Measurements from ENCODE around the gene PNMA1. TPM values are rescaled to one million over a fixed set of nuclear protein-coding genes. Genes with fewer than 3 reads are reported as not detected.

PNMA1 gene
- total and polyA plus RNA-seq, 9 of the 15 experiments (the other 6 are each of a cell fraction or from before 2014, with no cell fraction given) = 1.7 to 26.4 (median 8.7) TPM

DNA sequence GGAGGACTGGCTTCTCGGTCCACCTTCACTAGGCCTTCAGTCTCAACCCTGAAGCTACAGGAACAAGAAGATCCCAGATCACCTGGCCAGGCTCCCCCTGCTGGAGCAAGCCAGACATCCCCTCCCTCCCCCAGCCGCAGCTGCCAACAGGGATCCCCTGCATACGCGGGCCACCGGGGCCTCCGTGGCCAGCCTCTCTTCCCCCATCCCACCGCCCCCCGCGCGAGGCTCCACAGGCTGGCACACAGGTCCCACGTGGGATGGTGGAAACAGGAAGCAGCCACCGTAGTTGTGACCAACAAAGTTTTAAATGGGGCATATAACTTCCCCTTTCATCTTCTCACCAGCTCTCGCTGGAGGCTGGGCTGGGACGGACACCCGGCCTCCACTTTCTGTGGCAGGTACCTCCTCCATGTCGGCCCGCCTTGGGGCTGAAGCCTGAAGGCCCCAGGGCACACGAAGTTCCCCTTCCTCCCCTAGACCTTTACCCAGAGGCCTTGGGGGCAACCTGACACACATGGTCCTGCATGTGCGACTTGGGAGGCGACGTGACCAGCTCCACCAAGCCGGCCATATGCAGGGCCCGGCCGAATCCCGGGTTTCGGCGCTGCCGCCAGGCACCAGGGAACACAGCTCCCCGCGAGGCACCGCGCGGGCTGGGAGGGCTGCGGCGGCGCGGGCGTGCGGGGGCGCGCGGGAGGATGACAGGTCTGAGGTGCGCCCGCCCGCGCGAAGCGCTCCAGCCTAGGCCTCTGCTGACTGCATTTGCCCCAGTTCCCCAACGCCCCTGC is 44.4 kb upstream of the PNMA1 start (continued):
- TF ChIP-seq ZBTB7A (IDR thresholded peaks at IDR 0.05; ENCODE audit: borderline replicate concordance, control insufficient read depth, low read depth, low read length) = peak; percentile 56; the same call in 1 of the 2 replicates
- TF ChIP-seq, protein P1, sequence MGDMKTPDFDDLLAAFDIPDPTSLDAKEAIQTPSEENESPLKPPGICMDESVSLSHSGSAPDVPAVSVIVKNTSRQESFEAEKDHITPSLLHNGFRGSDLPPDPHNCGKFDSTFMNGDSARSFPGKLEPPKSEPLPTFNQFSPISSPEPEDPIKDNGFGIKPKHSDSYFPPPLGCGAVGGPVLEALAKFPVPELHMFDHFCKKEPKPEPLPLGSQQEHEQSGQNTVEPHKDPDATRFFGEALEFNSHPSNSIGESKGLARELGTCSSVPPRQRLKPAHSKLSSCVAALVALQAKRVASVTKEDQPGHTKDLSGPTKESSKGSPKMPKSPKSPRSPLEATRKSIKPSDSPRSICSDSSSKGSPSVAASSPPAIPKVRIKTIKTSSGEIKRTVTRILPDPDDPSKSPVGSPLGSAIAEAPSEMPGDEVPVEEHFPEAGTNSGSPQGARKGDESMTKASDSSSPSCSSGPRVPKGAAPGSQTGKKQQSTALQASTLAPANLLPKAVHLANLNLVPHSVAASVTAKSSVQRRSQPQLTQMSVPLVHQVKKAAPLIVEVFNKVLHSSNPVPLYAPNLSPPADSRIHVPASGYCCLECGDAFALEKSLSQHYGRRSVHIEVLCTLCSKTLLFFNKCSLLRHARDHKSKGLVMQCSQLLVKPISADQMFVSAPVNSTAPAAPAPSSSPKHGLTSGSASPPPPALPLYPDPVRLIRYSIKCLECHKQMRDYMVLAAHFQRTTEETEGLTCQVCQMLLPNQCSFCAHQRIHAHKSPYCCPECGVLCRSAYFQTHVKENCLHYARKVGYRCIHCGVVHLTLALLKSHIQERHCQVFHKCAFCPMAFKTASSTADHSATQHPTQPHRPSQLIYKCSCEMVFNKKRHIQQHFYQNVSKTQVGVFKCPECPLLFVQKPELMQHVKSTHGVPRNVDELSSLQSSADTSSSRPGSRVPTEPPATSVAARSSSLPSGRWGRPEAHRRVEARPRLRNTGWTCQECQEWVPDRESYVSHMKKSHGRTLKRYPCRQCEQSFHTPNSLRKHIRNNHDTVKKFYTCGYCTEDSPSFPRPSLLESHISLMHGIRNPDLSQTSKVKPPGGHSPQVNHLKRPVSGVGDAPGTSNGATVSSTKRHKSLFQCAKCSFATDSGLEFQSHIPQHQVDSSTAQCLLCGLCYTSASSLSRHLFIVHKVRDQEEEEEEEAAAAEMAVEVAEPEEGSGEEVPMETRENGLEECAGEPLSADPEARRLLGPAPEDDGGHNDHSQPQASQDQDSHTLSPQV (IDR thresholded peaks at IDR 0.05) = peak; percentile 91
- no peak for TF ChIP-seq HMGN3 (IDR thresholded peaks at IDR 0.05; ENCODE audit: borderline replicate concordance, extremely low read depth, insufficient read length, low read depth, low read length)
- TF ChIP-seq, protein P2, sequence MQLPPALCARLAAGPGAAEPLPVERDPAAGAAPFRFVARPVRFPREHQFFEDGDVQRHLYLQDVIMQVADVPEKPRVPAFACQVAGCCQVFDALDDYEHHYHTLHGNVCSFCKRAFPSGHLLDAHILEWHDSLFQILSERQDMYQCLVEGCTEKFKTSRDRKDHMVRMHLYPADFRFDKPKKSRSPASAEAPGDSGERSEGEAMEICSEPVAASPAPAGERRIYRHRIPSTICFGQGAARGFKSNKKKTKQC (CRISPR knock-in tag; IDR thresholded peaks at IDR 0.05) = peak; percentile 64; the same call in 1 of the 2 replicates
- no peak for TF ChIP-seq NFATC3 (IDR thresholded peaks at IDR 0.05)
- TF ChIP-seq, protein P3, sequence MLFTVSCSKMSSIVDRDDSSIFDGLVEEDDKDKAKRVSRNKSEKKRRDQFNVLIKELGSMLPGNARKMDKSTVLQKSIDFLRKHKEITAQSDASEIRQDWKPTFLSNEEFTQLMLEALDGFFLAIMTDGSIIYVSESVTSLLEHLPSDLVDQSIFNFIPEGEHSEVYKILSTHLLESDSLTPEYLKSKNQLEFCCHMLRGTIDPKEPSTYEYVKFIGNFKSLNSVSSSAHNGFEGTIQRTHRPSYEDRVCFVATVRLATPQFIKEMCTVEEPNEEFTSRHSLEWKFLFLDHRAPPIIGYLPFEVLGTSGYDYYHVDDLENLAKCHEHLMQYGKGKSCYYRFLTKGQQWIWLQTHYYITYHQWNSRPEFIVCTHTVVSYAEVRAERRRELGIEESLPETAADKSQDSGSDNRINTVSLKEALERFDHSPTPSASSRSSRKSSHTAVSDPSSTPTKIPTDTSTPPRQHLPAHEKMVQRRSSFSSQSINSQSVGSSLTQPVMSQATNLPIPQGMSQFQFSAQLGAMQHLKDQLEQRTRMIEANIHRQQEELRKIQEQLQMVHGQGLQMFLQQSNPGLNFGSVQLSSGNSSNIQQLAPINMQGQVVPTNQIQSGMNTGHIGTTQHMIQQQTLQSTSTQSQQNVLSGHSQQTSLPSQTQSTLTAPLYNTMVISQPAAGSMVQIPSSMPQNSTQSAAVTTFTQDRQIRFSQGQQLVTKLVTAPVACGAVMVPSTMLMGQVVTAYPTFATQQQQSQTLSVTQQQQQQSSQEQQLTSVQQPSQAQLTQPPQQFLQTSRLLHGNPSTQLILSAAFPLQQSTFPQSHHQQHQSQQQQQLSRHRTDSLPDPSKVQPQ (CRISPR knock-in tag; IDR thresholded peaks at IDR 0.05; ENCODE audit: borderline replicate concordance) = no peak
- TF ChIP-seq, protein P4, sequence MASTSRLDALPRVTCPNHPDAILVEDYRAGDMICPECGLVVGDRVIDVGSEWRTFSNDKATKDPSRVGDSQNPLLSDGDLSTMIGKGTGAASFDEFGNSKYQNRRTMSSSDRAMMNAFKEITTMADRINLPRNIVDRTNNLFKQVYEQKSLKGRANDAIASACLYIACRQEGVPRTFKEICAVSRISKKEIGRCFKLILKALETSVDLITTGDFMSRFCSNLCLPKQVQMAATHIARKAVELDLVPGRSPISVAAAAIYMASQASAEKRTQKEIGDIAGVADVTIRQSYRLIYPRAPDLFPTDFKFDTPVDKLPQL (IDR thresholded peaks at IDR 0.05; ENCODE audit: extremely low read depth, insufficient read length) = no peak
- no peak for TF ChIP-seq KLF13 (tag; IDR thresholded peaks at IDR 0.05; ENCODE audit: borderline replicate concordance, low read depth)
- TF ChIP-seq NONO (IDR thresholded peaks at IDR 0.05; ENCODE audit: low read depth in 2 of 2, low read length in 1 of 2) = no peak
- TF ChIP-seq CCAR2 (IDR thresholded peaks at IDR 0.05; ENCODE audit: low read depth, low read length) = no peak
- TF ChIP-seq ZNF316 (IDR thresholded peaks at IDR 0.05) = no peak
- TF ChIP-seq, protein P5, sequence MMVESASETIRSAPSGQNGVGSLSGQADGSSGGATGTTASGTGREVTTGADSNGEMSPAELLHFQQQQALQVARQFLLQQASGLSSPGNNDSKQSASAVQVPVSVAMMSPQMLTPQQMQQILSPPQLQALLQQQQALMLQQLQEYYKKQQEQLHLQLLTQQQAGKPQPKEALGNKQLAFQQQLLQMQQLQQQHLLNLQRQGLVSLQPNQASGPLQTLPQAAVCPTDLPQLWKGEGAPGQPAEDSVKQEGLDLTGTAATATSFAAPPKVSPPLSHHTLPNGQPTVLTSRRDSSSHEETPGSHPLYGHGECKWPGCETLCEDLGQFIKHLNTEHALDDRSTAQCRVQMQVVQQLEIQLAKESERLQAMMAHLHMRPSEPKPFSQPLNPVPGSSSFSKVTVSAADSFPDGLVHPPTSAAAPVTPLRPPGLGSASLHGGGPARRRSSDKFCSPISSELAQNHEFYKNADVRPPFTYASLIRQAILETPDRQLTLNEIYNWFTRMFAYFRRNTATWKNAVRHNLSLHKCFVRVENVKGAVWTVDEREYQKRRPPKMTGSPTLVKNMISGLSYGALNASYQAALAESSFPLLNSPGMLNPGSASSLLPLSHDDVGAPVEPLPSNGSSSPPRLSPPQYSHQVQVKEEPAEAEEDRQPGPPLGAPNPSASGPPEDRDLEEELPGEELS (CRISPR knock-in tag; IDR thresholded peaks at IDR 0.05; ENCODE audit: borderline replicate concordance) = peak; percentile 62; the same call in 1 of the 2 replicates
- TF ChIP-seq BHLHE40 (IDR thresholded peaks at IDR 0.05; ENCODE audit: low read length) = peak; percentile 11; the same call in 1 of the 2 replicates
- TF ChIP-seq CHCHD3 (CRISPR knock-in tag; IDR thresholded peaks at IDR 0.05) = no peak
